ENCODE data around the gene RGS19.

The RGS19 gene

GRCh38 chr20:64107736-64108457, 28.6 kb upstream of the RGS19 start:
- no peak for DNase-seq

DNA sequence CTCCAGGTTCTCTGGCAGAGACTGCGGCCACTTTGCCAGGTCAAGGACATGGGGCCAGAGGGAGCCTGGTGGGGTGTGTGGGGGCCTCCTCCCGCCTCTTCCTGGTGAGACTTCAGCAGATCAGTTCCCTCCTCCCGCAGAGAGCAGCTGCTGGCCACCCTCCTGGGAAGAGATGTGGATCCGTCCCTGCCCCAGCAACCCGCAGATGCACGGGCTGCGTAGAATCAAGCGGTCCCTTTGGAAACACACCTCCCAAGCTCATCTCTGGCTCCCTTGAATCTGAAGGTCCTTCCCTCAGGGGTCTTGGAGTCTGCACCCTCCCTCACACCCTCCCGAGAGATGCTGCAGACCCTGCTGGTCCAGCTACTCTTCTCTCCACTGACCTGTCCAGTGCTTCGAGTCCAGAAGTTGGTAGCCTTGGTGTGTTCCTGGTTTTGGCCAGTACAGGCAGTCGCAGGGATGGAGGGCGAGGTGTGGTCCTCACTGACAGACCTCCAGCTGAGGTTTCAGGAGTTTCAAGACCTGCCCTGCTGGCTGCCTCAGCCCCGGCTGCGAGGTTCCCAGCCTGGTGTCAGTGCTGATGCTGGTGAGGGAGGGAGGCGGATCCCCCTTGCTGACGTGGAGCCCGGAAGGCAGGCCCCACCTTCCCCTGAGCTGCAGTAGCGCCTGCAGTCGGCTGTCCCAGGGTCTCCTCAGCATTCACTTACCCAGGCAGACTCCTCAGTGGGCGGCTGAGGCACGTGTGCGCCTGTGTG, 27.8 kb upstream of the RGS19 start, which contains the start of gene NPBWR2:
TSS of gene NPBWR2 (minus strand) at position 585 of the 755 bp plus-strand sequence. CDS start 734 bp downstream, outside the sequence.
- no peak for DNase-seq

DNA sequence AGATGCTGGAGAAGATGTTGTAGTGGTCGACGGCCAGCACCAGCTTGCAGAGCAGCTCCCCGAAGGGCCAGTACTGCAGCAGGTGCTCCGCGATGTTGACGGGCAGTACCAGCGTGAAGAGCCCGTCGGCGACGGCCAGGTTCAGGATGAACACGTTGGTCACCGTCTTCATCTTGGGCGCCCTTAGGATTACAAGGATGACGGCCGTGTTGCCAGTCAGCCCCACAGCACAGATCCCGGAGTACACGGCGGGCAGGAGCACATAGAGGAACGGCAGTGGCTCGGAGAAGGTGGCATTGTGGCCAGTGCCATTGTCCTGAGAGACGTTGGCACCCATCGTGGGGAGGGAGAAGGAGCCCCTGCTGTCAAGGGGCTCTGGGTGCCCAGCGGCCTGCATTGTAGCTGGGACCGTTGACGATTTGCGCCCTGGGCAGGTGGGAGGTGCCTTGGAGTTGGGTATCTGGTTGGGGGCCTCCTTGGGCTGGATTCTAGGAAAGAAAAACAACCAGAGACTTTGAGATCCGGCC, 27.2 kb upstream of the RGS19 start:
- no peak for DNase-seq

DNA sequence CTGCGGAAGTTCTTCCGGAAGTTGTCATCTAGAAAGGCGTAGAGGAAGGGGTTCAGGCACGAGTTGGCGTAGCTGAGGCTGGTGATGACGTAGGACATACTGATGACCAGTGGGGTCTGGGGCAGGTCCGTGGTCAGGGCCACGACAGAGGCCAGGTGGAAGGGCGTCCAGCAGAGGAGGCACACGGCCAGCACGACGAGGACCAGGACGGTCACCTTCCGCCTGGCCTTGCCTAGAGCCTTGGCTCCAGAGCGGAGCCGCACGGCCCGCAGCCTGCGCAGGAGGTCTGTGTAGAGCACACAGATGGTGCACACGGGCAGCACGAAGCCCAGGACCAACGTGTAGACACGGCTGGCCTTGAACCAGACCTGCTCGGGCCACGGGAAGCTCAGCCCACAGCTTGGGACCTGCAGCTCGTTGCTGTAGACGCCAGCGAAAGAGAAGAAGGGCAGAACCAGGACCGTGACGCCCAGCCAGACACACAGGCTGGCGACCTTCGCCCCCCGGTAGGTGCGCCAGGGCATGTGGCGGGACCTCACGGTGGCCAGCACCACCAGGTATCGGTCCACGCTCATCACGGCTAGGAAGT, 26.6 kb upstream of the RGS19 start:
- DNase-seq = no peak

DNA sequence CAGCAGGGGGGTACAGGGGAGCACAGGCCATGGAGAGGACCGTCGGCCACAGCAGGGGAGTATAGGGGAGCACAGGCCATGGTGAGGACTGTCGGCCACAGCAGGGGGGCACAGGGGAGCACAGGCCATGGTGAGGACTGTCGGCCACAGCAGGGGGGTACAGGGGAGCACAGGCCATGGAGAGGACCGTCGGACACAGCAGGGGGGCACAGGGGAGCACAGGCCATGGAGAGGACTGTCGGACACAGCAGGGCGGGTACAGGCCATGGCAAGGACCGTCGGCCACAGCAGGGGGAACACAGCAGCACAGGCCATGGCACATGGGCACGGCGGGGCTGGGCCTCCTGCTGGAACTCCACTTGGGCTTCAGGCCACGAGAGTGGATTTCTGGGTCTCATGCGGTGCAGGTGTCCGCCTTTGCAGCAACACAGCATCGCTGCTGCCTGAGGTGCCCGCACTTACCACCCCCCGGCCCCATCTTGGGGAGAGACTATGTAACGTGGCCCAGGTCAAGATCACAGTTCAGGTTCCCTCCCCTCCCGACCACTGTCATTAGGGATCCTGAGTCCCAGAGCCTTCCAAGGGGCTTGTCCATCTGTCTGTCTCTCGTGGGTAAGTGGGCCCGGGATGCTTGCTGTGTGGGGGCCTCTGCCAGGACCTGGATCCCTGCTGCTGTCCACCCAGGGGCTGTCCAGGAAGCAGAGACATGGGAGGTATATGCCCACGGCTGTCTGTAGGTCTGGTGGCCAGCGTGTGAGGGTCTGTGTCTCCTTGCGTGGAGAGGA, 25.5 kb upstream of the RGS19 start:
- no peak for DNase-seq

DNA sequence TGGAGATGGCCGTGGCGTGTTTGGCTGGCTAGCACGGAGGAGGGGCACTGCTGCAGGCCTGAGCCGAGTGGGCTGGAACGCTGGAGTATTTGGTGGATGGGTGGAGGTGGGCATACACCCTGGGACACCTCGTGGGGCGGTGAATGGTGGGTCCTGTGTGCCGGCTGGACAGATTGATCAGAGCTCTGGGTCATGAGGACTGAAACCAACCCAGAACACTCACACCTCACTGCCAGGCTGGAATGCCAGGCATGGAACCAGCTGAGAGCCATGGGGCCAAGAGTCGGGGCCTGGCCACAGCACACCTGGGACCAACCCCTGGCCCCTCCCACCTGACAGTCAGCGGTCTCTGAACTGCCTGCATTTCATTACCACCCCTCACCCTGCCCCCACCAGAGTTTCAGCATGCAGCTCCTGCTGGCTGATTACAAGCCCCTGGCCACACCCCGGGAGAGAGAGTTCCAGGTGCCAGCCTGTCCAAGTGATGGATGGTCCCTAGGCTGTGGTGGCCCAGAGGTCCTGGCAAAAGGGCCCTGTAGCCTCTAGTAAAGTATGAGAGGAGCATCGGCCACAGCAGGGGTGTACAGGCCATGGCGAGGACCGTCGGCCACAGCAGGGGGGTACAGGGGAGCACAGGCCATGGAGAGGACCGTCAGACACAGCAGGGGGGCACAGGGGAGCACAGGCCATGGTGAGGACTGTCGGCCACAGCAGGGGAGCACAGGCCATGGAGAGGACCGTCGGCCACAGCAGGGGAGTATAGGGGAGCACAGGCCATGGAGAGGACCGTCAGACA, 24.8 kb upstream of the RGS19 start:
- no peak for DNase-seq

GRCh38 chr20:64102647-64103354, 23.5 kb upstream of the RGS19 start:
- no peak for DNase-seq

DNA sequence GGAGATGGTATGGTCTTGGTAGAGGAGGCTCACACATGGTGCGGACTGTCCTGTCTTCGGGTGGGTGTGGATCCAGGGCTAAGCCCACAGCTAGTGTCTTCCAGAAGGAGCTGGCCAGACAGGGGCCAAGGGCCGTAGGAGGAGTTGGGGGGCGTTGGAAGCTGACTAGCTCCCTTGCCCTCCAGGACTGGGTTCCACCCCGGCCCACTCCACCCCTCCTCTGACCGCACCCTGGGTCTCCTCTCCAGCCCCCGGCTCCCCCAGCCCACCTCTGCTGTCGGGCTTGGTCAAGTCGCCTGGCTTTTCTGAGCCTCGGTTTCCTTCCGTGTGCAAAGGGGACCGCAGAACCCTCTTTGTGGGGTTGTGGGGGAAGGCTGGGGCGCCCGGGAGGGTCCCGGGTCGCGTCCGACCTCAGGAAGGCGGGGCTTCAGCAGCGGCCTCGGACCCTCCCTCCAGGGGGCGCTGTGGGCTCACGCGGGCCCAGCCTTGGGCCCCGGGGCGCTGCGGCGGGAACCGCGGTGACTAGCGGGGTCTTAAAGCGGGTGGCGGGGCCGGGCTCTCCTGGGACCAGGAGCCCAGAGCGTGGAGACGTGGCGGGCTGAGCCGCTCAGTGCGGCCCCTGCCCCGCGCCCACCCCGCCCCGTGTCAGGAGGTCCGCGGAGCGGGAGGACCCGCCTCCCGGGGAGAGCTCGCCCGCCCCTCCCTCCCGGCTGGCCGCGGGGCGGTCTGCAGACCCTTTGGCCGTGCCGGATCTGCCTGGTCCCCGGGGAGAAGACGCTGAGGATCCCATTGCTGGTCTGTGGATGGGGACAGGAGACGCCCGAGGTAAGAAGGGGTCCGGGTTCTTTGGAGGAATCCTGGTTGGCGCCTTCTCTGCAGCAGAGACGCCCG, 22.7 kb upstream of the RGS19 start:
- peak; percentile 88 for DNase-seq

DNA sequence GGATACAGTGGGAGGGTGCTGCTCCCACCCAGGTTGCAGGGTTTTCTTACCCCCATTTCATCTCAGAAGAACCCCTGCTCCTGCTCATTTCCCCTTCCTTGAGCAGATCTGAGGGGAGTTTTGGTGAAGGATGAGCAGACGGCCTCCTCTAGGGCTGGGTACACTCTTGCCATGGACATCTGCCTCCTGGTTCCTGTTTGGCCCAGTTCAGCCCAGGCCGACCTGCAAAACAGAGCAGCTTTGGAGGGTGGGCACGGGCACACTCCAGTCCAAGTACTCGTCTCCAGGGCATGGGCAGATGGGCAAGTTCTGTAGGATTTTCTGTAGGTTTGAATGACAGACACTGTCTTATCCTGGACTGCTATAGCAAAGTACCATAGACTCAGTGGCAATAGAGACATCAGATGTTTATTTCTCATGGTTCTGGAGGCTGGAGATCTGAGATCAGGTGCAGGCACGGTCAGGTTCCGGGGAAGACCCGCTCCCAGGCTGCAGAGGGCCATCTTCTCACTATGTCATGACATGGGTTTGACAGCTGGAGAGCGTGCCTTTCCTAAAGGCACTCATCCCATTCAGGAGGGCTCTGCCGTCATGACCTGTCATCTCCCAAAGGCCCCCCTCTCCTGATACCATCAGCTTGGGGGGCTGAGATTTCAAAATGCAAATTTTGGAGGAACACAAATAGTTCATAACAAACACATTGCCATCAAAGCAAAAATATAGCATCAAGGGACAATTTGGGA, 21.8 kb upstream of the RGS19 start:
- DNase-seq = no peak

DNA sequence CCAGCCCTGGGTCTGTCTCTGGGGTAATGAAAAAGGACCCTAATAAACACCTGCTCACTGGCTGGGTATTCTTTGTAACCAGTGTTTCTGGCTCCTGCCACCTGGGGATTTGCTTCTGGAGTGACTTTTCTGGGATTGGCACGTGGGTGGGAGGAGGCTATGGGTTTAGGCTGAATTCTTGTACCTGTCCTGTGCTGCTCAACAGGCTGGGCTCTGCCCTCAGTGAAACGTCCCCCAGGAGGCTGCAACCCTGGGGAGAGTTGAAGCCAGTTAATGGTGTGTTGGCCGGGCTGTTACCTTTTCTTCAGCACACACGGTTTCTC, 21.2 kb upstream of the RGS19 start:
- DNase-seq = no peak

GRCh38 chr20:64099880-64100565, 20.7 kb upstream of the RGS19 start:
- no peak for DNase-seq

- no peak for DNase-seq
Measured at GRCh38 chr20:64099086-64099786, 19.9 kb upstream of the RGS19 start.

DNA sequence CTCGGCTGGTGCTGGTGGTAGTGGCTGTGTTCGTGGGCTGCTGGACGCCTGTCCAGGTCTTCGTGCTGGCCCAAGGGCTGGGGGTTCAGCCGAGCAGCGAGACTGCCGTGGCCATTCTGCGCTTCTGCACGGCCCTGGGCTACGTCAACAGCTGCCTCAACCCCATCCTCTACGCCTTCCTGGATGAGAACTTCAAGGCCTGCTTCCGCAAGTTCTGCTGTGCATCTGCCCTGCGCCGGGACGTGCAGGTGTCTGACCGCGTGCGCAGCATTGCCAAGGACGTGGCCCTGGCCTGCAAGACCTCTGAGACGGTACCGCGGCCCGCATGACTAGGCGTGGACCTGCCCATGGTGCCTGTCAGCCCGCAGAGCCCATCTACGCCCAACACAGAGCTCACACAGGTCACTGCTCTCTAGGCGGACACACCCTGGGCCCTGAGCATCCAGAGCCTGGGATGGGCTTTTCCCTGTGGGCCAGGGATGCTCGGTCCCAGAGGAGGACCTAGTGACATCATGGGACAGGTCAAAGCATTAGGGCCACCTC, 19.2 kb upstream of the RGS19 start:
- DNase-seq = no peak

DNA sequence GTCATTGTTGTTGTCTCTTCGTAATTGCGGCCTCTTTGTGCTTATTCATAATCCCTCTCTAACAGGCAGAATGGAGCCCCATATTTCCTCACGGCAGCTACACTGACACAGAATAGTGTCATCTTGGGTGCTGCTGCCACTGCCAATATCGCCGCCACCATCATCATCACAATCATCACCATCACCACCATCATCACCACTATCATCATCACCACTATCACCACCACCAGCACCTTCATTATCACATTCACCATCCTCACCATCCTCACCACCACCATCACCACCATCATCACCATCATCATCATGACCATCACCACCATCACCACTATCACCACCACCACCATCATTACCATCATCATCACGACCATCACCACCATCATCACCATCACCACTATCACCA, 17.2 kb upstream of the RGS19 start:
- DNase-seq = no peak

DNA sequence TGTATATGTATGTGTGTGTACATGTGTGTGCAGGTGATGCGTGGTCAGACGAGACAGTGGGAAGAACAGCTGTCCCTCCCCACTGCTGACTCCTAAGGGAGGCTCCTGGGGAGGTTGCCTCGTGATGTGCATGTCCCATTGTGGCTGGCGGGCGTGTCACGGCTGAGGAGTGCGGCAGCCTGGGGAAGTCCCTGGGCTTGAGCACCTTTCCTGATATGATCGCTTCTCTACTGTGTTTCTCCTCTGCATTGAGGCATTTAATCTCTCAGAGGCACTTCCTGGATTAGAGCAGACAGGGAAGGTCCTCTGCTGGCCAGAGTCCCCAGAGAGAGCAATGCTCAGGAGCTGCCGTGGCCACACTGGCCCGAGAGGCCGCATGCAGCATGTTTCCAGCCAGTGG, 16.6 kb upstream of the RGS19 start:
- no peak for DNase-seq

DNA sequence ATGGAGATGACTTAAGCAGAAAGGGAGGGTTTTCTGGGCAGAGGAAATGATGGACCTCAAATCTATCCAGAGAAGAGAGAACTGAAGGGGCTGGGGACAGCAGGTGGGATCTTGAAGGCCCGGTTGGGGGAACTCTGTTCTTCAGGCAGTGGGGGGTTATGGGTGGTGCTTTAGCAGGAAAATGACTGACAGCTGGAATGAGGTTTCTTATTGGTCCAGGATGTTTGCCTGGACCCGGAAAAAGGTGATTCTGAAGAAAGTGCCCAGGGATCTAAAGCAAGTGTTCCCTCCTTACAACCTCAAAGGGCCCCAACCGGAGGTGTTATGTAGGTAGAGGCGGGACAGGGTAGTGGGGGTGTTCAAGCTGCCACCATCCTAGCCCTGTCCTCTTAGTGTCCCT, 16.1 kb upstream of the RGS19 start:
- no peak for DNase-seq

- DNase-seq = no peak
Measured at GRCh38 chr20:64093013-64093503, 13.7 kb upstream of the RGS19 start.

Data from stimulated activated CD8-positive, alpha-beta memory T cell treated with anti-CD3 and anti-CD28 coated beads, Interleukin-4, amount 100 ng/mL, for 48 hours (primary cell).